ENCODE results near the gene TLCD3B. TPM values are rescaled to one million over a fixed set of nuclear protein-coding genes. Genes with fewer than 3 reads are reported as not detected.

Gene TLCD3B
- total and polyA plus RNA-seq, 9 of the 15 experiments (the other 6 are each of a cell fraction or from before 2014, with no cell fraction given) = 0.10 to 0.52 (median 0.23) TPM; not detected in 4

DNA sequence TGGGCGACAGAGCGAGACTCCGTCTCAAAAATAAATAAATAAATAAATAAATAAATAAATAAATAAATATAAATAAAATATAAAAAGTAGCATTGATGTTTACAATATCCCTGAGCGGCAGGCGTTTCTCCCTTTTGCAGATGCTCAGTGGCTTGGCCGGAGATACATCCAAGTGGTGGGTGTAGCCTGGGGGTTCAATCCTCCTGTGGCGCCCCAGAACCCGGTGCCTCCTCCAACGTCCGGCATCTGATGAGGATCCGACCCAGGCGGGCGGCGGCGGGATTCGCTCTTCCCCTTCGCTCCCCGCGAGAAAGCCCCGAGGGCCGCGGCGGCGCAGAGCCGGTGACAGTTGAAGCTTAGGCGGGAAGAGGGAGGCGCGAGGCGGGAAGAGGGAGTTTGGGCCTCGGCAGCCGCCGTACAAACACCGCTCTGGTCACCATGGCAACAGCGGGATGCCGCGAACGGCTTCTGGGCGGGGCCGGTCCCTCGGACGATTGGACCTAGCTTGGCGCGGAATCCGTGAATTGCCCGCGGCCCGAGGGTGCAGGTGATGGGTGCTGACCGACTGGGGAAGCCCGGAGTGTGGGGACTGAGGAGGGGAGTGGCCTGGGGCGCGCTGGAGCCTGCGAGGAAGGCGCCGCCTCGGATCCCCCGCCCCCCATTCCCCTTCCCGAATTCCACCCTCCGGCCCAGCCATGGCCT, 21.8 kb upstream of the TLCD3B start (continued):
- TF ChIP-seq TOE1 (IDR thresholded peaks at IDR 0.05; ENCODE audit: borderline replicate concordance) (peak; percentile 90), TOE1 (CRISPR knock-in tag; IDR thresholded peaks at IDR 0.05; ENCODE audit: borderline replicate concordance, low read depth) (no peak), KLF10 (CRISPR knock-in tag; IDR thresholded peaks at IDR 0.05) (no peak), L3MBTL2 (IDR thresholded peaks at IDR 0.05) (peak; percentile 99), TEAD4 (IDR thresholded peaks at IDR 0.05; ENCODE audit: low read length) (peak; percentile 47; the same call in 1 of the 2 replicates), TEAD4 (CRISPR knock-in tag; IDR thresholded peaks at IDR 0.05; ENCODE audit: borderline replicate concordance) (peak; percentile 81; the same call in 1 of the 2 replicates), HDAC1 (IDR thresholded peaks at IDR 0.05) (peak in 1 of 2 experiments; percentile 89; a peak in 2 of 4 replicates), DDX20 (tag; IDR thresholded peaks at IDR 0.05; ENCODE audit: low read depth) (no peak), SMAD4 (CRISPR knock-in tag; conservative IDR thresholded peaks at IDR 0.05) (peak; percentile 47), EP300 (IDR thresholded peaks at IDR 0.05; ENCODE audit: low read length) (peak; percentile 80), POLR2B (IDR thresholded peaks at IDR 0.05; ENCODE audit: low read depth, partially characterized antibody) (no peak), RUNX1 (IDR thresholded peaks at IDR 0.05; ENCODE audit: low read depth) (0 out of 2 replicates have a peak, but pooled peaks have one; percentile 73), ZNF507 (tag; conservative IDR thresholded peaks at IDR 0.05) (no peak), FOXP1 (CRISPR knock-in tag; IDR thresholded peaks at IDR 0.05) (peak; percentile 96), TBL1XR1 (IDR thresholded peaks at IDR 0.05; ENCODE audit: low read length in 2 of 2) (no peak), MAFF (IDR thresholded peaks at IDR 0.05; ENCODE audit: low read length) (no peak), CHD2 (IDR thresholded peaks at IDR 0.05; ENCODE audit: low read depth, low read length) (peak; percentile 81)
- TF ChIP-seq, protein P1, sequence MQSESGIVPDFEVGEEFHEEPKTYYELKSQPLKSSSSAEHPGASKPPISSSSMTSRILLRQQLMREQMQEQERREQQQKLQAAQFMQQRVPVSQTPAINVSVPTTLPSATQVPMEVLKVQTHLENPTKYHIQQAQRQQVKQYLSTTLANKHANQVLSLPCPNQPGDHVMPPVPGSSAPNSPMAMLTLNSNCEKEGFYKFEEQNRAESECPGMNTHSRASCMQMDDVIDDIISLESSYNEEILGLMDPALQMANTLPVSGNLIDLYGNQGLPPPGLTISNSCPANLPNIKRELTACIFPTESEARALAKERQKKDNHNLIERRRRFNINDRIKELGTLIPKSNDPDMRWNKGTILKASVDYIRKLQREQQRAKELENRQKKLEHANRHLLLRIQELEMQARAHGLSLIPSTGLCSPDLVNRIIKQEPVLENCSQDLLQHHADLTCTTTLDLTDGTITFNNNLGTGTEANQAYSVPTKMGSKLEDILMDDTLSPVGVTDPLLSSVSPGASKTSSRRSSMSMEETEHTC (IDR thresholded peaks at IDR 0.05) = no peak
- TF ChIP-seq, protein P2, sequence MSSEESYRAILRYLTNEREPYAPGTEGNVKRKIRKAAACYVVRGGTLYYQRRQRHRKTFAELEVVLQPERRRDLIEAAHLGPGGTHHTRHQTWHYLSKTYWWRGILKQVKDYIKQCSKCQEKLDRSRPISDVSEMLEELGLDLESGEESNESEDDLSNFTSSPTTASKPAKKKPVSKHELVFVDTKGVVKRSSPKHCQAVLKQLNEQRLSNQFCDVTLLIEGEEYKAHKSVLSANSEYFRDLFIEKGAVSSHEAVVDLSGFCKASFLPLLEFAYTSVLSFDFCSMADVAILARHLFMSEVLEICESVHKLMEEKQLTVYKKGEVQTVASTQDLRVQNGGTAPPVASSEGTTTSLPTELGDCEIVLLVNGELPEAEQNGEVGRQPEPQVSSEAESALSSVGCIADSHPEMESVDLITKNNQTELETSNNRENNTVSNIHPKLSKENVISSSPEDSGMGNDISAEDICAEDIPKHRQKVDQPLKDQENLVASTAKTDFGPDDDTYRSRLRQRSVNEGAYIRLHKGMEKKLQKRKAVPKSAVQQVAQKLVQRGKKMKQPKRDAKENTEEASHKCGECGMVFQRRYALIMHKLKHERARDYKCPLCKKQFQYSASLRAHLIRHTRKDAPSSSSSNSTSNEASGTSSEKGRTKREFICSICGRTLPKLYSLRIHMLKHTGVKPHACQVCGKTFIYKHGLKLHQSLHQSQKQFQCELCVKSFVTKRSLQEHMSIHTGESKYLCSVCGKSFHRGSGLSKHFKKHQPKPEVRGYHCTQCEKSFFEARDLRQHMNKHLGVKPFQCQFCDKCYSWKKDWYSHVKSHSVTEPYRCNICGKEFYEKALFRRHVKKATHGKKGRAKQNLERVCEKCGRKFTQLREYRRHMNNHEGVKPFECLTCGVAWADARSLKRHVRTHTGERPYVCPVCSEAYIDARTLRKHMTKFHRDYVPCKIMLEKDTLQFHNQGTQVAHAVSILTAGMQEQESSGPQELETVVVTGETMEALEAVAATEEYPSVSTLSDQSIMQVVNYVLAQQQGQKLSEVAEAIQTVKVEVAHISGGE (CRISPR knock-in tag; IDR thresholded peaks at IDR 0.05) = peak in 1 of 3 experiments; percentile 49; a peak in 1 of 6 replicates
- TF ChIP-seq, protein P3, sequence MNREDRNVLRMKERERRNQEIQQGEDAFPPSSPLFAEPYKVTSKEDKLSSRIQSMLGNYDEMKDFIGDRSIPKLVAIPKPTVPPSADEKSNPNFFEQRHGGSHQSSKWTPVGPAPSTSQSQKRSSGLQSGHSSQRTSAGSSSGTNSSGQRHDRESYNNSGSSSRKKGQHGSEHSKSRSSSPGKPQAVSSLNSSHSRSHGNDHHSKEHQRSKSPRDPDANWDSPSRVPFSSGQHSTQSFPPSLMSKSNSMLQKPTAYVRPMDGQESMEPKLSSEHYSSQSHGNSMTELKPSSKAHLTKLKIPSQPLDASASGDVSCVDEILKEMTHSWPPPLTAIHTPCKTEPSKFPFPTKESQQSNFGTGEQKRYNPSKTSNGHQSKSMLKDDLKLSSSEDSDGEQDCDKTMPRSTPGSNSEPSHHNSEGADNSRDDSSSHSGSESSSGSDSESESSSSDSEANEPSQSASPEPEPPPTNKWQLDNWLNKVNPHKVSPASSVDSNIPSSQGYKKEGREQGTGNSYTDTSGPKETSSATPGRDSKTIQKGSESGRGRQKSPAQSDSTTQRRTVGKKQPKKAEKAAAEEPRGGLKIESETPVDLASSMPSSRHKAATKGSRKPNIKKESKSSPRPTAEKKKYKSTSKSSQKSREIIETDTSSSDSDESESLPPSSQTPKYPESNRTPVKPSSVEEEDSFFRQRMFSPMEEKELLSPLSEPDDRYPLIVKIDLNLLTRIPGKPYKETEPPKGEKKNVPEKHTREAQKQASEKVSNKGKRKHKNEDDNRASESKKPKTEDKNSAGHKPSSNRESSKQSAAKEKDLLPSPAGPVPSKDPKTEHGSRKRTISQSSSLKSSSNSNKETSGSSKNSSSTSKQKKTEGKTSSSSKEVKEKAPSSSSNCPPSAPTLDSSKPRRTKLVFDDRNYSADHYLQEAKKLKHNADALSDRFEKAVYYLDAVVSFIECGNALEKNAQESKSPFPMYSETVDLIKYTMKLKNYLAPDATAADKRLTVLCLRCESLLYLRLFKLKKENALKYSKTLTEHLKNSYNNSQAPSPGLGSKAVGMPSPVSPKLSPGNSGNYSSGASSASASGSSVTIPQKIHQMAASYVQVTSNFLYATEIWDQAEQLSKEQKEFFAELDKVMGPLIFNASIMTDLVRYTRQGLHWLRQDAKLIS (CRISPR knock-in tag; IDR thresholded peaks at IDR 0.05) = peak; percentile 93; the same call in 1 of the 2 replicates

All from K562 (cell line).